ENCODE data around the gene EIF5. TPM values are rescaled to one million over a fixed set of nuclear protein-coding genes. Genes with fewer than 3 reads are reported as not detected.

EIF5 gene
- total RNA-seq, 6 experiments from 2014 or later: 186 to 357 (median 215) TPM

DNA sequence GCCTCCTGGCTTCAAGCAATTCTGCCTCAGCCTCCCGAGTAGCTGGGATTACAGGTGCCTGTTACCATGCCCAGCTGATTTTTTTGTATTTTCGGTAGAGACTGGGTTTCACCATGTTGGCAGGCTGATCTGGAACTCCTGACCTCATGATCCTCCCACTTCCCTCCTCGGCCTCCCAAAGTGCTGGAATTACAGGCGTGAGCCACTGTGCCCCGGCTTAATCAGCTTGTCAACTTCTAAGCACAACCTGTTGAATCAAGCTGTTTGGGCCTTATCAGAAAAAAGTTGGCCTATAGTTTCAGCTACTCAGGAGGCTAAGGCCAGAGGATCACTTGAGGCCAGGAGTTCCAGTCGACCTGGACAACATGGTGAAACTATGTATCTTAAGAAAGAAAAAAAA, 59.0 kb downstream of the EIF5 start:
- no peak for DNase-seq
- intact Hi-C loops (cut with DNase I): no loop called here
- H3K4me1 ChIP-seq: peaks cover 0 to 45% (median 14%) of the 10 kb centered on the region in 4 donors

DNA sequence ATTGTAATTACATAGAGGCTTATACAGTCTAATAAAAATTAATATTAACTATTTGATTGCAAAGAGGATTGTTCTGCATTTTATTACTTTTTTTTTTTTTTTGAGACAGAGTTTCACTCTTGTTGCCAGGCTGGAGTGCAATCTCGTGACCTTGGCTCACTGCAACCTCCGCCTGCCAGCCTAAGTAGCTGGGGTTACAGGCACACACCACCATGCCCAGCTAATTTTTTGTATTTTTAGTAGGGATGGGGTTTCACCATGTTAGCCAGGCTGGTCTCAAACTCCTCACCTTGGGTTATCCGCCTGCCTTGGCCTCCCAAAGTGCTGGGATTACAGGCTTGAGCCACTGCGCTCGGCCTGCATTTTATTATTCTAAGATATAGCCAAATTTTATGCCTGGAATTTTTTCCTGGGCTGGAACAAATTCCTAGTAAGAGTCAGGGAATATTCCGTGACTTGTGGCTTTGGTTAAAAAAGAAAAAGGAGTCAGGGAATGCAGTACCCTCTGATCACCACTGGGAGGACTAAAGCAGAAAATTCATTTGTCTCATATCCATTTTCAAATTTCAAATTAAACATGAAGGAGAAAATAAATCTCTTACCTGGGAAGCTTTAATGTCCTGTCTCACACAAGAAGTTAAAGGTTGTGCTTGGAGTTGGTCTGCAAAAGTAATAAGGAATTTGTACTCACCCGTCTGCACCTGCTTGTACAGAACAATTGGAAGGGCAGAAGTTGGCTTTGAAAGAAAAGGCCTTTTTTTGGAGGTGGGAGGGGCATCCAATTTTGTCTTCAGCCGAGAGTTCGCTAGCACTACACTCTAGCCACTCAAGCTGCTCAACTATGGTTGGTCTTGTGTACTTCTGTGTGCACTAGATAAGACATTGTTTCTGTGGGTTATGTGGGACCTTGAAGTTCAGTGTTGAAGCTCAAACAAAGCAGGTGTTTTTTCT, 59.9 kb downstream of the EIF5 start:
- TF ChIP-seq, protein P1, sequence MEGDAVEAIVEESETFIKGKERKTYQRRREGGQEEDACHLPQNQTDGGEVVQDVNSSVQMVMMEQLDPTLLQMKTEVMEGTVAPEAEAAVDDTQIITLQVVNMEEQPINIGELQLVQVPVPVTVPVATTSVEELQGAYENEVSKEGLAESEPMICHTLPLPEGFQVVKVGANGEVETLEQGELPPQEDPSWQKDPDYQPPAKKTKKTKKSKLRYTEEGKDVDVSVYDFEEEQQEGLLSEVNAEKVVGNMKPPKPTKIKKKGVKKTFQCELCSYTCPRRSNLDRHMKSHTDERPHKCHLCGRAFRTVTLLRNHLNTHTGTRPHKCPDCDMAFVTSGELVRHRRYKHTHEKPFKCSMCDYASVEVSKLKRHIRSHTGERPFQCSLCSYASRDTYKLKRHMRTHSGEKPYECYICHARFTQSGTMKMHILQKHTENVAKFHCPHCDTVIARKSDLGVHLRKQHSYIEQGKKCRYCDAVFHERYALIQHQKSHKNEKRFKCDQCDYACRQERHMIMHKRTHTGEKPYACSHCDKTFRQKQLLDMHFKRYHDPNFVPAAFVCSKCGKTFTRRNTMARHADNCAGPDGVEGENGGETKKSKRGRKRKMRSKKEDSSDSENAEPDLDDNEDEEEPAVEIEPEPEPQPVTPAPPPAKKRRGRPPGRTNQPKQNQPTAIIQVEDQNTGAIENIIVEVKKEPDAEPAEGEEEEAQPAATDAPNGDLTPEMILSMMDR (IDR thresholded peaks at IDR 0.05): peak; percentile 71 to 80 (median 76)
- TF ChIP-seq POLR2A (IDR thresholded peaks at IDR 0.05): no peak

More for the DNA sequence above, 59.0 kb downstream of the EIF5 start:
- H3K9me3 ChIP-seq: no peaks in the 10 kb centered on the region
- H3K27me3 ChIP-seq: no peaks in the 10 kb centered on the region
- H3K27ac ChIP-seq: peak overlapping the region in 2 of 3 donors; percentile 21 to 46
- WGBS (ENCODE audit: insufficient coverage, low coverage, low lambda C conversion rate, missing lambda C conversion rate): 55% methylated on average over 6 of the region's 6 CpGs
- H3K36me3 ChIP-seq: no peaks in the 10 kb centered on the region
- TF ChIP-seq, protein P1 (IDR thresholded peaks at IDR 0.05): no peak
- TF ChIP-seq POLR2A (IDR thresholded peaks at IDR 0.05): no peak
- H3K4me3 ChIP-seq: no peak overlapping the region
- peak in 2 of 4 donors; percentile 31 to 42 for ATAC-seq

More for the DNA sequence above, 59.9 kb downstream of the EIF5 start:
- H3K9me3 ChIP-seq: no peaks in the 10 kb centered on the region
- DNase-seq (peak in 1 of 3 donors; percentile 33), ATAC-seq (peak; percentile 59 to 72 (median 64))
- intact Hi-C loops (cut with DNase I): no loop called here
- no peaks in the 10 kb centered on the region for H3K27me3 ChIP-seq
- 33% methylated on average over 9 of the region's 9 CpGs for WGBS (ENCODE audit: insufficient coverage, low coverage, low lambda C conversion rate, missing lambda C conversion rate)
- H3K4me1 ChIP-seq: peaks cover 0 to 49% (median 14%) of the 10 kb centered on the region in 4 donors
- H3K27ac ChIP-seq: peak overlapping the region in 2 of 3 donors; percentile 7 to 46
- H3K36me3 ChIP-seq: no peaks in the 10 kb centered on the region
- no peak overlapping the region for H3K4me3 ChIP-seq

Small RNAs within 50 kb of the gene (small RNA-seq; reads per million reads assigned to genes)
- 26.9 to 33.8 reads per million in 2 experiments for gene SNORA28

Other genes with a start within 250 kb of the EIF5 start
- gene EXOC3L4, start 239.5 kb upstream of the EIF5 start, total RNA-seq: 10 to 100 TPM; 34.2 to 87.1 (median 48.1) TPM
- gene TNFAIP2, start 210.8 kb upstream of the EIF5 start, total RNA-seq: 100 to 1,000 TPM in 1 of 6 experiments, 10 to 100 TPM in 5; 23.2 to 122 (median 32.6) TPM
- gene MARK3, start 51.2 kb downstream of the EIF5 start, total RNA-seq: 10 to 100 TPM; 25.5 to 34.3 (median 27.3) TPM
- gene CKB, start 188.6 kb downstream of the EIF5 start, total RNA-seq: 10 to 100 TPM in 2 of 6 experiments, 1 to 10 TPM in 4; 3.6 to 57.1 (median 6.7) TPM
- 10 to 100 TPM in 2 of 6 experiments, 1 to 10 TPM in 4; 3.8 to 12.1 (median 4.8) TPM for gene TRMT61A, start 195.0 kb downstream of the EIF5 start, total RNA-seq
- 10 to 100 TPM in 4 of 6 experiments, 1 to 10 TPM in 2; 6.5 to 11.4 (median 10.9) TPM for gene BAG5, start 228.4 kb downstream of the EIF5 start, total RNA-seq
- gene COA8, start 228.7 kb downstream of the EIF5 start, total RNA-seq: 10 to 100 TPM in 5 of 6 experiments, 1 to 10 TPM in 1; 7.5 to 17.7 (median 14.9) TPM

Data from right lobe of liver (tissue), 6 donors.